ENCODE data around the gene TPST2.
"Not testable (repeated sequence)": the region's sequence is repeated elsewhere in the genome, so short reads cannot be mapped to it uniquely, and the experiment has no call there.

Gene TPST2

DNA sequence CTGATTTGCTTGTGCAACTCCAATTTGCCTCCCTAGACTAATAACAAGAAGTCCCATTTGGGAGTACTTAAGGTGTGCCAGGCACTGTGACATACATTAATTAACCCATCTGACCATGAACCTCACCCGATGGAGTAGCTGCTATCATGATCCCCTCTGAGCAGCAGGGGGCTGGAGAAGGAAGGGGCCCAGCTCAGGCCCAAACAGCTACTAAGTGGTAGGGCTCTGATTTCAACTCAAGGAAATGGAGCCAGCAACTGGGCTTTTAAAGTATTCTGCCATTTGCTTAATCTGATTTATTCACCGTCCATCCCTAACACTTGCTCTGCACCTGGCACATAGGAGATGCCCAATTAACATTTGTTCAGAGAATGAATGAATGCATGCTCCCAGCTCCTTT, 26.7 kb upstream of the TPST2 start:
- Mint-ChIP-seq H3K4me1 (peaks cover 39% of the 10 kb centered on the region), H3K4me3 (no peak overlapping the region)

GRCh38 chr22:26615830-26616435, 26.0 kb upstream of the TPST2 start:
- no peak overlapping the region for H3K27ac Mint-ChIP-seq
- peaks cover 39% of the 10 kb centered on the region for H3K4me1 Mint-ChIP-seq
- no peak overlapping the region for H3K4me3 Mint-ChIP-seq

More for the DNA sequence above, 26.7 kb upstream of the TPST2 start:
- Mint-ChIP-seq H3K9me3 (no peaks in the 10 kb centered on the region), H3K27ac (no peak overlapping the region), H3K27me3 (no peaks in the 10 kb centered on the region)
- no peak for DNase-seq
- ATAC-seq, result no peak

DNA sequence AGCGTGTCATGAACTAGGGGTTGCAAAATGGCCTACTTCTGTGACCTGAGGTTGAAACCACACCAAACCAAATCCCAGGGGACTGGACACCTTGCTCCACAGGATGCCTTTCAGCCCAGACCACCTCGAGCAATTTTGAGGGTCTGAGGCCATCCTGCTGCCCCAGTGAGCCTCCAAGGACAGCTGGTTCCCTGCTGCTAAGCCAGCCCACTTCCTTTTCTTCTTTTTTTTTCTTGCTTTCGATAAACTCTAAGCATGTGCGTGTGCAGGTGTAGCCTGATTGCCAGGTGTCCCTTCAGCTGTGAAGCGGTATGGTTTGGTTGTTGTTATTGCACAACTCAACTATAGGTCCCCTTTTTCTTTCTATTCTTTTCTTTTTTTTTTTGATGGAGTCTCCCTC, 25.2 kb upstream of the TPST2 start:
- H3K27me3 Mint-ChIP-seq, result no peaks in the 10 kb centered on the region
- no peak overlapping the region for H3K4me3 Mint-ChIP-seq
- H3K4me1 Mint-ChIP-seq, result peaks cover 46% of the 10 kb centered on the region
- ATAC-seq (no peak), DNase-seq (no peak)
- H3K9me3 Mint-ChIP-seq, result no peaks in the 10 kb centered on the region
- H3K27ac Mint-ChIP-seq, result no peak overlapping the region

More at GRCh38 chr22:26615830-26616435, 26.0 kb upstream of the TPST2 start:
- no peaks in the 10 kb centered on the region for H3K9me3 Mint-ChIP-seq
- H3K27me3 Mint-ChIP-seq, result no peaks in the 10 kb centered on the region
- DNase-seq, result no peak
- no peak for ATAC-seq

- Mint-ChIP-seq H3K9me3 (no peaks in the 10 kb centered on the region), H3K4me3 (no peak overlapping the region), H3K27ac (no peak overlapping the region), H3K27me3 (no peaks in the 10 kb centered on the region), H3K4me1 (peaks cover 52% of the 10 kb centered on the region)
- DNase-seq, result no peak
- no peak for ATAC-seq
Measured at GRCh38 chr22:26614322-26614721, 24.4 kb upstream of the TPST2 start.

DNA sequence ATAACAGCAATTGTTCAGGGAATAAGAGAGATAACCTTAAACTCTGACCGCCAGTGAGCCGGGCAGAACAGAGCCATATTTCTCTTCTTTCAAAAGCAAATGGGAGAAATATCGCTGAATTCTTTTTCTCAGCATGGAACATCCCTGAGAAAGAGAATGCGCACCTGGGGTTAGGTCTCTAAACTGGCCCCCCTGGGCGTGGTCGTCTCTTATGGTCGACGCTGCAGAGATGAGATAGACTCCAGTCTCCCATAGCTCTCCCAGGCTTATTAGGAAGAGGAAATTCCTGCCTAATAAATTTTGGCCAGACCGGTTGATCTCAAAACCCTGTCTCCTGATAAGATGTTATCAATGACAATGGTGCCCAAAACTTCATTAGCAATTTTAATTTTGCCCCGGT, 23.8 kb upstream of the TPST2 start:
- H3K27me3 Mint-ChIP-seq, H3K9me3 Mint-ChIP-seq, DNase-seq, H3K27ac Mint-ChIP-seq, H3K4me3 Mint-ChIP-seq, ATAC-seq: not testable (repeated sequence)
- H3K4me1 Mint-ChIP-seq, result peaks cover 51% of the 10 kb centered on the region

GRCh38 chr22:26612652-26613051, 22.7 kb upstream of the TPST2 start:
- DNase-seq (no peak), ATAC-seq (no peak)
- H3K27ac Mint-ChIP-seq, result peak overlapping the region in 1 of 2 donors; percentile 79
- no peak overlapping the region for H3K4me3 Mint-ChIP-seq
- peaks cover 44% of the 10 kb centered on the region for H3K4me1 Mint-ChIP-seq
- H3K9me3 Mint-ChIP-seq, result no peaks in the 10 kb centered on the region
- no peaks in the 10 kb centered on the region for H3K27me3 Mint-ChIP-seq

DNA sequence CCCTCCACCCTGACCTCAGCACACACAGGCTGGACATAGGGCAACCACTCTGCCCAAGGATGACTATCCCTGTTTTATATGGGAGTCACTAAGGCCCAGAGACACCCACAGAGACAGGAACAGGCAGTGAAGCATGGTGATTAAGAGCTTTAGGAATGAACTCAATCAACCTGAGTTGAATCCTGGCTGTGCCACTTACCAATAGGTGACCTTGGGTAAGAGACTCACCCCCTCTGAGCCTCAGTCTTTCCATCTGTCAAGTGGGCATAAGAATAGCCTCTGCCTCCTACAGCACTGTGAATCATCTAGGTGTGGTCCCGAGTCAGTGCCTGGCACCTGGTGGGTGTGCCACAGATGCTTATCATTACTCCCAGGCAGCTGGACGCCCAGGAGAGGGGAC, 21.1 kb upstream of the TPST2 start:
- Mint-ChIP-seq H3K4me1 (peaks cover 27% of the 10 kb centered on the region), H3K4me3 (no peak overlapping the region), H3K27ac (peak overlapping the region in 1 of 2 donors; percentile 14), H3K27me3 (no peaks in the 10 kb centered on the region), H3K9me3 (no peaks in the 10 kb centered on the region)
- ATAC-seq (peak; percentile 22), DNase-seq (no peak)

GRCh38 chr22:26610072-26610958, 20.4 kb upstream of the TPST2 start:
- H3K9me3 Mint-ChIP-seq, result no peaks in the 10 kb centered on the region
- peaks cover 21% of the 10 kb centered on the region for H3K4me1 Mint-ChIP-seq
- peak; percentile 36 to 67 for DNase-seq
- no peaks in the 10 kb centered on the region for H3K27me3 Mint-ChIP-seq
- peak overlapping the region in 1 of 2 donors; percentile 14 for H3K27ac Mint-ChIP-seq
- ATAC-seq, result peak; percentile 94
- H3K4me3 Mint-ChIP-seq, result peak overlapping the region; percentile 63 to 65

GRCh38 chr22:26609287-26609686, 19.4 kb upstream of the TPST2 start:
- Mint-ChIP-seq H3K27me3 (no peaks in the 10 kb centered on the region), H3K4me1 (peaks cover 20% of the 10 kb centered on the region), H3K27ac (no peak overlapping the region), H3K9me3 (no peaks in the 10 kb centered on the region), H3K4me3 (no peak overlapping the region)
- no peak for DNase-seq
- ATAC-seq, result no peak

DNA sequence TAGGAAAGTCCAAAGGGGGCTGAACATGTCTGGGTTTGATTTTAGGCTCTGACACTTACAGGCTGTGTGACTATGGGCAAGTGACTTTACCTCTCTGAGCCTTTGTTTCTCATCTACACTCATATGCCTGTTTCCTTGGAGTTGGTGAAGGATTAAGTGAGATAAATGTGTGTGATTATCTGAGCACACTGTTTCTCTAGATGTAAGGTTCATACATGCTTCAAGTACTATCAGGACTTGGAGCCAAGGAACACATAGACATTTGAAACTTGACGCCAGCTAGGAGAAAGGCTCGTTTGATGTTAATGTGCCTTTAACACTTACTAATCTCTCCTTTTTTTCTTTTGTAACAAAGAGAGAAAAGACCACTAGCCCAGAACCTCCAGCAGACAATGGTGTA, 18.2 kb upstream of the TPST2 start:
- Mint-ChIP-seq H3K27ac (no peak overlapping the region), H3K9me3 (no peaks in the 10 kb centered on the region), H3K27me3 (no peaks in the 10 kb centered on the region), H3K4me3 (no peak overlapping the region), H3K4me1 (peaks cover 24% of the 10 kb centered on the region)
- ATAC-seq, result no peak
- DNase-seq, result no peak

GRCh38 chr22:26606611-26607010, 16.7 kb upstream of the TPST2 start:
- Mint-ChIP-seq H3K27me3 (no peaks in the 10 kb centered on the region), H3K4me3 (no peak overlapping the region), H3K4me1 (peaks cover 24% of the 10 kb centered on the region), H3K27ac (no peak overlapping the region), H3K9me3 (no peaks in the 10 kb centered on the region)
- DNase-seq (no peak), ATAC-seq (no peak)

GRCh38 chr22:26604368-26604767, 14.4 kb upstream of the TPST2 start:
- ATAC-seq, result no peak
- no peaks in the 10 kb centered on the region for H3K9me3 Mint-ChIP-seq
- H3K4me3 Mint-ChIP-seq, result no peak overlapping the region
- no peak overlapping the region for H3K27ac Mint-ChIP-seq
- no peak for DNase-seq
- H3K27me3 Mint-ChIP-seq, result no peaks in the 10 kb centered on the region
- peaks cover 26% of the 10 kb centered on the region for H3K4me1 Mint-ChIP-seq

DNA sequence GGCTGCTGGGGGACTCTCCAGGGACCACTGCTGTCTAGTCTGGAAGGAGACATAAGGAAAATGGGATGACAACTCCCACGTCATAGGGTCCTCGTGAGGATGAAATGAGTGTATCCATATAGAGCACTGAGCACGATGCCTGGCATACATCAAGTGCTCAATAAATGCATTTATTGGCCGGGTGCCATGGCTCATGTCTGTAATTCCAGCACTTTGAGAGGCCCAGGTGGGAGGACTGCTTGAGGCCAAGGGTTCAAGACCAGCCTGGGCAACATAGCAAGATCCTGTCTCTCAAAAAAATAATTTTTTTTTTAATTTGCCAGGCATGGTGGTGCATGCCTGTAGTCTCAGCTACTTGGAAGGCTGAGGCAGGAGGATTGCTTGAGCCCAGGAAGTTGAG, 12.2 kb upstream of the TPST2 start:
- Mint-ChIP-seq H3K4me1 (peaks cover 42% of the 10 kb centered on the region), H3K4me3 (no peak overlapping the region), H3K27ac (no peak overlapping the region), H3K27me3 (no peaks in the 10 kb centered on the region), H3K9me3 (no peaks in the 10 kb centered on the region)
- ATAC-seq (no peak), DNase-seq (no peak)

GRCh38 chr22:26601726-26602125, 11.8 kb upstream of the TPST2 start:
- no peak overlapping the region for H3K27ac Mint-ChIP-seq
- H3K9me3 Mint-ChIP-seq, result no peaks in the 10 kb centered on the region
- no peak overlapping the region for H3K4me3 Mint-ChIP-seq
- ATAC-seq, result no peak
- peaks cover 46% of the 10 kb centered on the region for H3K4me1 Mint-ChIP-seq
- no peak for DNase-seq
- H3K27me3 Mint-ChIP-seq, result no peaks in the 10 kb centered on the region

GRCh38 chr22:26599505-26599904, 9.6 kb upstream of the TPST2 start:
- H3K9me3 Mint-ChIP-seq, result no peaks in the 10 kb centered on the region
- DNase-seq, result no peak
- no peak for ATAC-seq
- H3K4me1 Mint-ChIP-seq, result peaks cover 53% of the 10 kb centered on the region
- H3K27ac Mint-ChIP-seq, result no peak overlapping the region
- no peaks in the 10 kb centered on the region for H3K27me3 Mint-ChIP-seq
- no peak overlapping the region for H3K4me3 Mint-ChIP-seq

DNA sequence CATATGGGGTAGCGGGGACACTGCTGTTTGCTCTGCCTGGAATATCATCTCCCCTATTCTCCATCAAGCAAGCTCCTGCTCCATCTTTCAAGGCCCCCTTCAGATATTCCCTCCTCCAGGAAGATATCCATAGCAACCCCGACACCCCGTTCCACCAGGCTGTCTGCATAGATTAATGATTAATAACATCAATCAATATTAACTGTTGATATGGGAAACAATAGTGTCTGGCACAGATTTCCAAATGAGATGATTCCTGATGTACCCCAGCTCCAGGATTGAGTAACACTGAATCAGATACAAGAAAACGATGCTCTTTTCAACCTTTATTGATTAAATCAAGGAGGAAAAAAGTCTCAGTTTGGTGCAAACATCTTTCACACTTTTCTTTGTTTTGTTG, 7.5 kb upstream of the TPST2 start:
- Mint-ChIP-seq H3K27me3 (no peaks in the 10 kb centered on the region), H3K9me3 (no peaks in the 10 kb centered on the region), H3K4me3 (peak overlapping the region; percentile 7 to 31), H3K27ac (no peak overlapping the region), H3K4me1 (peaks cover 67% of the 10 kb centered on the region)
- ATAC-seq (no peak), DNase-seq (no peak)

Data from stimulated activated naive CD8-positive, alpha-beta T cell treated with anti-CD3 and anti-CD28 coated beads, Interleukin-15, amount 100 ng/mL, for 72 hours (primary cell).